Measurements from ENCODE around the gene ZNF441. TPM values are rescaled to one million over a fixed set of nuclear protein-coding genes. Genes with fewer than 3 reads are reported as not detected.

Gene ZNF441
- 12.8 and 13.4 TPM in 2 replicates for total RNA-seq

GRCh38 chr19:11766597-11767591 lies at the start of gene ZNF441:
Gene ZNF441, plus strand, starts transcription at chr19:11767000. Its CDS starts 194 bp downstream, at chr19:11767194.

GRCh38 chr19:11738746-11739620 lies 27.8 kb upstream of the ZNF441 start, which contains the start of gene ZNF823:
Gene ZNF823, minus strand, starts transcription at chr19:11738946. Its CDS starts 127 bp downstream, at chr19:11738819.

GRCh38 chr19:11798391-11799330 lies 31.9 kb downstream of the ZNF441 start, which contains the start of gene ZNF491:
Gene ZNF491, plus strand, starts transcription at chr19:11798523. Its CDS starts 7,431 bp downstream, at chr19:11805954.

GRCh38 chr19:11814029-11814699 lies 47.4 kb downstream of the ZNF441 start, which contains the start of gene ZNF440:
Gene ZNF440, plus strand, starts transcription at chr19:11814273. Its CDS starts 175 bp downstream, at chr19:11814448.

Other genes with a start within 250 kb of the ZNF441 start
- 29.6 and 71.3 TPM in 2 replicates for gene ECSIT, start 237.9 kb upstream of the ZNF441 start, total RNA-seq
- 5.5 and 8.2 TPM in 2 replicates for gene CNN1, start 228.1 kb upstream of the ZNF441 start, total RNA-seq
- gene ELOF1, start 207.8 kb upstream of the ZNF441 start, total RNA-seq: 25.7 and 25.8 TPM in 2 replicates
- 0.34 and 0.95 TPM in 2 replicates for gene ACP5, start 189.4 kb upstream of the ZNF441 start, total RNA-seq
- 15.3 and 17.3 TPM in 2 replicates for gene ZNF627, start 169.5 kb upstream of the ZNF441 start, total RNA-seq
- 2.8 and 5.2 TPM in 2 replicates for gene ZNF823, start 28.1 kb upstream of the ZNF441 start, total RNA-seq
- 2.8 and 3.9 TPM in 2 replicates for gene ZNF491, start 31.5 kb downstream of the ZNF441 start, total RNA-seq
- 6.3 and 9.8 TPM in 2 replicates for gene ZNF440, start 47.3 kb downstream of the ZNF441 start, total RNA-seq
- gene ZNF439, start 81.7 kb downstream of the ZNF441 start, total RNA-seq: 5.0 and 6.9 TPM in 2 replicates
- gene ZNF69, start 120.8 kb downstream of the ZNF441 start, total RNA-seq: 2.9 and 4.1 TPM in 2 replicates
- 5.5 and 6.9 TPM in 2 replicates for gene ZNF700, start 158.1 kb downstream of the ZNF441 start, total RNA-seq
- gene ZNF763, start 198.0 kb downstream of the ZNF441 start, total RNA-seq: 0.86 and 2.5 TPM in 2 replicates